Naive thymus-derived CD8-positive, alpha-beta T cell (primary cell): Measurements from ENCODE around the gene MAGI3. TPM values are rescaled to one million over a fixed set of nuclear protein-coding genes. Genes with fewer than 3 reads are reported as not detected.
"Not testable (repeated sequence)": the region's sequence is repeated elsewhere in the genome, so short reads cannot be mapped to it uniquely, and the experiment has no call there.

ENCODE experiments used
- ATAC-seq, 2 donors: fragments of 150-1000 bp; cut with Tn5 transposase in 1 of 2; sonication (Bioruptor Pico), chemical (Tn5 transposase) in 1 of 2; 1 replicate in 1 of 2; 2 replicates in 1 of 2; pipeline ENCODE4 v1.10.0; 2021; ENCODE audit warnings: mild to moderate bottlenecking in 2 of 2, moderate library complexity in 2 of 2
- POLR2A ChIA-PET: fragments of 350-600 bp; sonication (Branson Sonifier 250); formaldehyde crosslinking; loops from one replicate; lab custom pipeline; 2021; ENCODE audit warnings: antibody characterized with exemption; lab: Charles Lee
- DNase-seq, 10 donors: peaks; one replicate each; pipeline versions ENCODE4 v3.0.0 to v3.0.0-alpha.2; 2020 to 2022
- H3K27ac Mint-ChIP-seq, 10 donors: one replicate each; pipeline ENCODE4 v1.8.0; 2020 to 2022; ENCODE audit warnings: mild to moderate bottlenecking in 10 of 10, mixed read lengths in 10 of 10, moderate library complexity in 4 of 10, inconsistent platforms in 1 of 10
- H3K27me3 Mint-ChIP-seq, 5 donors: one replicate each; pipeline ENCODE4 v1.8.0; 2021 to 2022; ENCODE audit warnings: mixed read lengths in 5 of 5
- H3K36me3 Mint-ChIP-seq, 3 donors: one replicate each; pipeline ENCODE4 v1.8.0; 2020 to 2022; ENCODE audit warnings: mixed read lengths in 3 of 3, mild to moderate bottlenecking in 2 of 3, inconsistent platforms in 1 of 3
- H3K4me1 Mint-ChIP-seq, 4 donors: one replicate each; pipeline ENCODE4 v1.8.0; 2021 to 2022; ENCODE audit warnings: mixed read lengths in 4 of 4
- H3K4me3 Mint-ChIP-seq, 10 donors: one replicate each; pipeline ENCODE4 v1.8.0; 2020 to 2022; ENCODE audit warnings: mild to moderate bottlenecking in 10 of 10, mixed read lengths in 10 of 10, moderate library complexity in 6 of 10, inconsistent platforms in 1 of 10
- H3K9me3 Mint-ChIP-seq, 9 donors: one replicate each; pipeline ENCODE4 v1.8.0; 2020 to 2022; ENCODE audit warnings: mixed read lengths in 9 of 9, mild to moderate bottlenecking in 3 of 9, inconsistent platforms in 1 of 9, moderate library complexity in 1 of 9
- polyA plus RNA-seq, 3 donors: library from polyadenylated mRNA; unstranded; fragments of 300-500 nt; fragmentation: Illumina TruSeq; gene quantifications; one replicate each; pipeline ENCODE4 v1.2.3, GENCODE V29; 2021
- total RNA-seq, 8 experiments: library from RNA in 2 of 8; stranded (reverse) in 2 of 8; gene quantifications; one replicate each; pipeline ENCODE4 v1.2.3 and lab custom pipeline; 2021 to 2026

Gene MAGI3
- total and polyA plus RNA-seq, 5 experiments from 2014 or later: 0.44 to 3.5 (median 1.4) TPM

GRCh38 chr1:113459279-113459678, 69.0 kb downstream of the MAGI3 start:
- ATAC-seq (no peak), DNase-seq (no peak)
- POLR2A ChIA-PET: no interaction called here
- H3K27ac Mint-ChIP-seq: no peak overlapping the region
- peaks cover 13 to 31% (median 15%) of the 10 kb centered on the region in 5 donors for H3K27me3 Mint-ChIP-seq
- peaks cover 0 to 34% (median 4%) of the 10 kb centered on the region in 9 donors for H3K9me3 Mint-ChIP-seq
- H3K36me3 Mint-ChIP-seq: peaks cover 0 to 23% (median 10%) of the 10 kb centered on the region in 3 donors
- no peak overlapping the region for H3K4me3 Mint-ChIP-seq
- H3K4me1 Mint-ChIP-seq: no peaks in the 10 kb centered on the region

GRCh38 chr1:113467991-113468390, 77.7 kb downstream of the MAGI3 start:
- Mint-ChIP-seq H3K9me3 (peaks cover 0 to 47% (median 25%) of the 10 kb centered on the region in 9 donors), H3K4me3 (no peak overlapping the region), H3K36me3 (peaks cover 0 to 36% (median 14%) of the 10 kb centered on the region in 3 donors), H3K4me1 (no peaks in the 10 kb centered on the region), H3K27ac (no peak overlapping the region), H3K27me3 (peaks cover 0 to 1% (median 0%) of the 10 kb centered on the region in 5 donors)
- POLR2A ChIA-PET: no interaction called here
- no peak for ATAC-seq
- no peak for DNase-seq

GRCh38 chr1:113478427-113479195, 88.3 kb downstream of the MAGI3 start:
- H3K4me3 Mint-ChIP-seq, ATAC-seq, POLR2A ChIA-PET, H3K4me1 Mint-ChIP-seq, H3K27ac Mint-ChIP-seq, H3K27me3 Mint-ChIP-seq, DNase-seq: not testable (repeated sequence)
- peaks cover 4 to 57% (median 21%) of the 10 kb centered on the region in 3 donors for H3K36me3 Mint-ChIP-seq
- H3K9me3 Mint-ChIP-seq: peaks cover 14 to 92% (median 67%) of the 10 kb centered on the region in 9 donors

GRCh38 chr1:113479713-113480676, 89.7 kb downstream of the MAGI3 start:
- no peak overlapping the region for H3K27ac Mint-ChIP-seq
- H3K4me1 Mint-ChIP-seq: no peaks in the 10 kb centered on the region
- POLR2A ChIA-PET: no interaction called here
- H3K27me3 Mint-ChIP-seq: peaks cover 0 to 8% (median 2%) of the 10 kb centered on the region in 5 donors
- DNase-seq (no peak), ATAC-seq (no peak)
- peaks cover 3 to 62% (median 27%) of the 10 kb centered on the region in 3 donors for H3K36me3 Mint-ChIP-seq
- peak overlapping the region in 1 of 10 donors; percentile 4 for H3K4me3 Mint-ChIP-seq
- peaks cover 15 to 90% (median 65%) of the 10 kb centered on the region in 9 donors for H3K9me3 Mint-ChIP-seq

GRCh38 chr1:113485131-113485530, 94.8 kb downstream of the MAGI3 start:
- peaks cover 9 to 55% (median 30%) of the 10 kb centered on the region in 3 donors for H3K36me3 Mint-ChIP-seq
- H3K27ac Mint-ChIP-seq, H3K4me1 Mint-ChIP-seq, H3K27me3 Mint-ChIP-seq, POLR2A ChIA-PET, DNase-seq, H3K4me3 Mint-ChIP-seq, ATAC-seq: not testable (repeated sequence)
- H3K9me3 Mint-ChIP-seq: peaks cover 18 to 77% (median 56%) of the 10 kb centered on the region in 9 donors

GRCh38 chr1:113488576-113489177, 98.4 kb downstream of the MAGI3 start:
- DNase-seq (no peak), ATAC-seq (no peak)
- H3K4me3 Mint-ChIP-seq: no peak overlapping the region
- H3K27me3 Mint-ChIP-seq: peaks cover 0 to 14% (median 9%) of the 10 kb centered on the region in 5 donors
- POLR2A ChIA-PET: no interaction called here
- H3K9me3 Mint-ChIP-seq: peaks cover 31 to 78% (median 65%) of the 10 kb centered on the region in 9 donors
- H3K36me3 Mint-ChIP-seq: peaks cover 9 to 61% (median 24%) of the 10 kb centered on the region in 3 donors
- H3K27ac Mint-ChIP-seq: peak overlapping the region in 1 of 10 donors; percentile 21
- no peaks in the 10 kb centered on the region for H3K4me1 Mint-ChIP-seq

GRCh38 chr1:113490384-113490783, 100.1 kb downstream of the MAGI3 start:
- Mint-ChIP-seq H3K36me3 (peaks cover 6 to 60% (median 19%) of the 10 kb centered on the region in 3 donors), H3K4me1 (peaks cover 0 to 2% (median 0%) of the 10 kb centered on the region in 4 donors), H3K9me3 (peaks cover 27 to 79% (median 64%) of the 10 kb centered on the region in 9 donors), H3K4me3 (no peak overlapping the region), H3K27me3 (peaks cover 0 to 14% (median 3%) of the 10 kb centered on the region in 5 donors), H3K27ac (no peak overlapping the region)
- ATAC-seq (no peak), DNase-seq (no peak)
- POLR2A ChIA-PET: no interaction called here

GRCh38 chr1:113493533-113493932, 103.2 kb downstream of the MAGI3 start:
- DNase-seq (no peak), ATAC-seq (no peak)
- peaks cover 0 to 2% (median 0%) of the 10 kb centered on the region in 4 donors for H3K4me1 Mint-ChIP-seq
- no peak overlapping the region for H3K27ac Mint-ChIP-seq
- POLR2A ChIA-PET: no interaction called here
- peaks cover 2 to 49% (median 13%) of the 10 kb centered on the region in 3 donors for H3K36me3 Mint-ChIP-seq
- peaks cover 0 to 14% (median 2%) of the 10 kb centered on the region in 5 donors for H3K27me3 Mint-ChIP-seq
- H3K4me3 Mint-ChIP-seq: no peak overlapping the region
- peaks cover 27 to 73% (median 57%) of the 10 kb centered on the region in 9 donors for H3K9me3 Mint-ChIP-seq

GRCh38 chr1:113505357-113505756, 115.0 kb downstream of the MAGI3 start:
- no peak for DNase-seq
- peaks cover 0 to 9% (median 1%) of the 10 kb centered on the region in 3 donors for H3K36me3 Mint-ChIP-seq
- peaks cover 0 to 2% (median 0%) of the 10 kb centered on the region in 5 donors for H3K27me3 Mint-ChIP-seq
- no peak for ATAC-seq
- H3K4me1 Mint-ChIP-seq: no peaks in the 10 kb centered on the region
- no peak overlapping the region for H3K27ac Mint-ChIP-seq
- peaks cover 2 to 35% (median 6%) of the 10 kb centered on the region in 9 donors for H3K9me3 Mint-ChIP-seq
- H3K4me3 Mint-ChIP-seq: no peak overlapping the region
- POLR2A ChIA-PET: no interaction called here

GRCh38 chr1:113507552-113508214, 117.4 kb downstream of the MAGI3 start:
- ATAC-seq (no peak), DNase-seq (no peak)
- H3K27ac Mint-ChIP-seq: no peak overlapping the region
- no peaks in the 10 kb centered on the region for H3K4me1 Mint-ChIP-seq
- H3K9me3 Mint-ChIP-seq: peaks cover 9 to 56% (median 19%) of the 10 kb centered on the region in 9 donors
- peaks cover 3 to 25% (median 8%) of the 10 kb centered on the region in 3 donors for H3K36me3 Mint-ChIP-seq
- peaks cover 0 to 5% (median 0%) of the 10 kb centered on the region in 5 donors for H3K27me3 Mint-ChIP-seq
- no peak overlapping the region for H3K4me3 Mint-ChIP-seq
- POLR2A ChIA-PET: no interaction called here

- peaks cover 9 to 63% (median 19%) of the 10 kb centered on the region in 9 donors for H3K9me3 Mint-ChIP-seq
- no peak overlapping the region for H3K27ac Mint-ChIP-seq
- H3K4me3 Mint-ChIP-seq: no peak overlapping the region
- no peaks in the 10 kb centered on the region for H3K4me1 Mint-ChIP-seq
- peaks cover 3 to 25% (median 8%) of the 10 kb centered on the region in 3 donors for H3K36me3 Mint-ChIP-seq
- POLR2A ChIA-PET: no interaction called here
- peaks cover 0 to 5% (median 0%) of the 10 kb centered on the region in 5 donors for H3K27me3 Mint-ChIP-seq
- ATAC-seq: no peak
- DNase-seq: no peak
Observed at GRCh38 chr1:113508364-113509164, 118.2 kb downstream of the MAGI3 start.
